ENCODE measurements around the gene CCDC85B.

The CCDC85B gene

DNA sequence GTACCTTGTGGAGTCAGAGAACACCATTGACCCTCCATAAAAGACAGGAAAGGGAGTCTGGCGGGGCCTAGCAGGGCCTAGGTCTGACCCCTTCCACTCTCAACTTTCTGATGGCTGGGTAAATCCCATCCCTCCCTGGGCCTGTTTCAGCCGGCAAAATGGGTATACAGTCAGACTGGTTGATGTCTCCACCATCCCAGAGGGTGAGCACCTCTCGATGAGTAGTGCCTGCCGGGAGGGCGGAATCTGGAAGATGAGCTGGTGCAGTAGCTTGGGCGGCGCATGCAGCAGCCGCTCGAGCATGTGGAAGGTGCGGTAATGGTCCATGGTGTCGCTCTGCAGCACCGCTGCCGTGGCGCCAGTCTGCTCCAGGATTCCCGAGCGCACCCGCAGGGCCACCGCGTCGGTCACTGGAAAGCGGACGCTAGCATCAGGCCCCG lies 2.7 kb upstream of the CCDC85B start:
- DNase-seq: no peak

GRCh38 chr11:65888163-65888814 lies 2.2 kb upstream of the CCDC85B start, which contains the start of gene FIBP:
Gene FIBP (minus strand): TSS chr11:65888471. CDS start chr11:65888418, 53 bp downstream.
- DNase-seq: peak; percentile 96

- no peak for DNase-seq
Observed at GRCh38 chr11:65891219-65892136, 1.0 kb downstream of the CCDC85B start.

- DNase-seq: peak in 1 of 2 donors; percentile 46
Observed at GRCh38 chr11:65892137-65892540, 1.7 kb downstream of the CCDC85B start.

DNA sequence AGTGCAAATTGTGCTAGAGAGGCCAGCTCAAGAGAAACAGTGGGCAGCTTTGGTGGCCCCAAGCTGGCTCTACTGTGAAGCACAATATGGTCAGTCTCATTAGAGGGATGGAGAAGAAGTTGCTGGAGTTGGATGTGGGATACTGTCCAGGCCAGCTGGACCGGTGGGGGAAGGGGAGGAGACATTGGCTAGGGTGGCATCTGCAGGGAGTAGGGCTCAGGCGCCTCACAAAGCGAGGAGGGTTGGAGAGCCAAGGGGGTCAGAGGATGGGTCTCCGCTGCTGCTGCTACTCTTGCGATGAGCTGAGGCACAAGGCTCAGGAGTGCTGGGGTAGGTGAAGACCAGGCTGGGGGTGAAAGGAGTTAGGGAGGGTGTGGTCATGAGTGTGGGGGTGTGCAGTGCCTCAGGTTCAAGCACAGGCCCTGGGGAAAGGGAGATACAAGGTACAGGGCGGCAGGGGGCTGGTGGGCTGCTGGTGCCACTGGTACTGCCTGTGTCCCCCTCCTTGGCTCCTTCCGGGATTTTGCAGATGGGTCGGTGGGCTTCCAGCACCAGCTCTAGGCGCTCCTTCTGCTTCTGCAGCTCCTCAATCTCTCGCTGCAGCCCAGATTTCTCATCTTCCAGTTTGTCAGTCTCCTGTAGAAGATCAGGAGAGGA lies 2.3 kb downstream of the CCDC85B start:
- no peak for DNase-seq

DNA sequence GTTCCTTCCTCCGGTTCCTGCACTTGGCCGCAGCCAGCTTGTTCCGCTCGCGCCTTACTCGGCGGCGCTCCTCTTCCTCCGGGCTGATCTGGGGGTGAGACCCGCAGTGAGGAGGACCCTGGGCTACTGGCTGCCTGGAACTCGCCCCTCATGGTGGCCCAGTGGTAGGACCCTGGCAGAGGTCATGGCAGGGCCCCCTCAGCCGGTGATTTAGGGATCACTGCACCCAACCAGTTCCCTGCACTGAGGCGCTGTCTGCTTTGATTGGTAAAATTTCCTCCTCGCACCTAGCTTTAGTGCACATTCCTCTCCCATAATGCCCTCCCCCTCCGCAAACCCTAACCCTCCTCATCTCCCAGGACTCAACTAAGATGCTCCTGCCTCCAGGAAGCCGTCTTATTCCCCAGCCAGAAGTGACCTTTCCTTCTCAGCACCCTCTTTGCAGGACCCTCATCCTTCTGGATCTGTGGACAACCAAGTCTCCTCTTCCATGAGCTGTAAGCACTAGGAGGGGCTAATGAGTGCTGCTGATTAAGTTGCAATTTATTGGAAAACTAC lies 3.6 kb downstream of the CCDC85B start:
- DNase-seq: peak; percentile 47 to 51

DNA sequence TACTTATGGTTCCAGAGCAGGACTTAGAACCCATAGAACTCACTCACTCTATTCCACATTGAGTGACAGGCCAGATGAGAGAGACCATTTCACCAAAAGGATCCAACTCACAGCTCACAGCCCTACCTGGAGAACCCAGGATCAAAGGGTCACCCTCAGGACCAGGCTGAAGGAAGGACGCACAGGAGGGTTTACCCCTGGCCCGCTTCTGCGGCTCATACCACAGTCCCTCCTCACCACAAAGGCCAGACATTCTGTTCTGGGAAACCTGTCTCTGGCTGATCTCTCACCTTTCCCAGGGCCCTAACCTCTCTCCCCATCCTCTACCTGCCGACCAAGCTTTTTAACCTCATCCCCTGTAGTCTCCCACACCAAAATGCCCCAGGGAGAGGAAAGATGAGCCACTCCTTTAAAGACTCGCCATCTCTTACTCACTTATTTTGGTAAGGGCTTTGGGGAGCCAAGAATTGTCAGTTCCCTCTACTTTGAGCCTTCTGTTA lies 5.1 kb downstream of the CCDC85B start:
- DNase-seq: no peak

DNA sequence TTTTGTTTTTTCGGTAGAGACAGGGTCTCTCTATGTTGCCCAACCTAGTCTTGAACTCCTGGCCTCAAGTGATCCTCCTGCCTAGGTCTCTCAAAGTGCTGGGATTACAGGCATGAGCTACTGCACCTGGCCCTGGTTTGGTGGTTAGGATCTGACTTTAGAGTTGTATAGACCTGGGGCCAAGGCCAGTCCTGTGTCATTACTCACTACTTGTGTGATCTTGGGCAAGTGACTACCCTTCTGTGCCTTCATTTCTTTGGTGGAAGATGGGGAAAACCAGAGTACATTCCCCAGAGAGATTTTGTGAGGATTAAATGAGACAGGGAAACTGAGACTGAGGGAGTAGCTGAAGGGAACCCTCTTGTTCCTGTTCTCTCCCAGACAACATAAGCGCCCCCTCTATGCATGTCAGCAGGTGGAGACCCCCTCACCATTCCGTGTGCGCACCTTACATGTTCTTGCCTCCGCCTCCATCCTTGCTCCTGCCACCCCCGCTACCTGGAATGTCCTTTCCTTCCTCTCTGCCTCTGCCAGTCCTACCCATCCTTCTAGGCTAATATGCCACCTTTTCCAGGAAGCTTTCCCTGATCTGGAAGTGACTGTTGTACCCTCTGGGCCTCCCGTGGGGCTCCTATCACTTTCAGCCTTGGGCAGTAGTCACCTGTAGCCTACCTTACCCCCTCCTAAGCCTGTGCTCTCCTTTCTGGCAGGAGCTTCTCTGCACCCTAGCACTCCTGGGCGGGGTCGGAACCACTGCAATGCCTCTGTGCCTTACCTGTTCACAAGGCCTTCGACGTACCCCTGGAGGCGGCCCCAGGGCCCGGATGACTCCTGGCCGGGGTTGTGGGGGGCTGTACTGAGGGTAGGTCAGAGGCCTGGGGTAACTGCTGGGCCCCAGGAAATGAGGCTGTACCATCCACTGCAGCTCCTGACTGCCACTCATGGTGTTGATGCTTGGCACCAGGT lies 5.8 kb downstream of the CCDC85B start:
- DNase-seq: no peak

- no peak for DNase-seq
Observed at GRCh38 chr11:65897020-65897471, 6.6 kb downstream of the CCDC85B start.

DNA sequence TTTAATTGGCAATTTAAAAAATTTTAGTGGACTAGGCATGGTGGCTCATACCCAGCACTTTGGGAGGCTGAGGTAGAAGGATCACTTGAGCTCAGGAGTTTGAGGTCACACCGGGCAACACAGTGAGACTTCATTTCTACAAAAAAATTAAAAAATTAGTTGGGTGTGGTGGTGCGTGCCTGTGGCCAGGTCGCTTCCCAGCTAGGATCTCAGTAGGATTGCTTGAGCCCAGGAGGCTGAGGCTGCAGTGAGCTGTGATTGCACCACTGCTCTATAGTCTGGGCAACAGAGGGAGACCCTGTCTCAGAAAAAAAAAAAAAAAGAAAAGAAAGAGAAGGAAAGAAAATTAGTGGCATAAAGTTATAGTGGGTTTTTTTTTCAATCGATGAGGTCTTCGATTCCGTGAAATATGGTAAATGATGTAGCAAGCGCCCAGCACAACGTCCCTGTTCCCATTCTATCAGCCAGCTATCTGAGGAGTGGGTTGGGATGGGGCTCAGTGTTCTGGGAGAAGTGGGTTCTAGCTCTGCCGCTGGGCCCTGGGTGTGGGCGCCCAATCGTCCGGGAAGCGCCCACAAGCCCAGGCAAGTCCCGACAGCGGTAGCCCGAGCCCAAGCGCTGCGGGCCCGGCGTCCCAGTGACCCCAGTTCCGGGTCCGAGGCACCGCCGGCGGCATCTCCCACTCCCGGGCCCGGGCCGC lies 8.3 kb downstream of the CCDC85B start:
- DNase-seq: no peak

DNA sequence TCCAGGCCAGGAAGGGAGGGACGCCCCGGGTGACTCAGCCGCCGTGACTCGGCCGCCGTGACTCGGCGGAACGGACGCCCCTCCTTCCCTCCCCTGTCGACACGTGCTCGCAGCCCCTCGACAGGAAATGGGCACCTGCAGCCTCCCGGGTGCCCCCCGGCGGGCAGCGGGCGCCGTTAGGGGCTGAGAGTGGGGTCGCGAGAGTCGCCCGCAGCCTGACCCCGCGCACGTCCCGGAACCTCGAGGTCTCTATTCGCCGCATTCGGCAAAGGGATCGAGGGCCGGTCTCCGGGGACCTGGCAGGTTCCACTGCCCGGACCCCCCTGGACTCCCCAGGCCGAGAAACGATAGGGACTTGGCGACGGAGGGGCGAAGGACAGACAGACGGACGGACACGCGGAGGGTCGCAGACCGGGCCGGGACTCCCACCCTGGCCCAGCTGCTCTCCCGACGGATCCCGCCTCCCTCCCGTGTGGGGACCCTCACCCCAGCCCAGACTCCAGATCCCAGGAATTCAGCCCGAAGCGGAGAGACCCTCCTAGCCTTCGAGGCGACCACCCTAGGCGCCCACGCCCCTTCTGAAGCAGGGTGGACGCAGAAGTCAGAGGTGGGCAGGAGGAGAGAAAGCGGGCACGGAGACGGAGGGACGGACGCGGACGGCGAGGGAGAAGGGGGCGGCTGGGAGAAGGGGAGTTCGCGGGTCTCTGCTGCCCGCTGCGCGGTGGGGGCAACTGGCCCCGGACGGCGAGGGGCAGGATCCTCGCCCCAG lies 9.1 kb downstream of the CCDC85B start:
- DNase-seq: peak; percentile 54 to 66

DNA sequence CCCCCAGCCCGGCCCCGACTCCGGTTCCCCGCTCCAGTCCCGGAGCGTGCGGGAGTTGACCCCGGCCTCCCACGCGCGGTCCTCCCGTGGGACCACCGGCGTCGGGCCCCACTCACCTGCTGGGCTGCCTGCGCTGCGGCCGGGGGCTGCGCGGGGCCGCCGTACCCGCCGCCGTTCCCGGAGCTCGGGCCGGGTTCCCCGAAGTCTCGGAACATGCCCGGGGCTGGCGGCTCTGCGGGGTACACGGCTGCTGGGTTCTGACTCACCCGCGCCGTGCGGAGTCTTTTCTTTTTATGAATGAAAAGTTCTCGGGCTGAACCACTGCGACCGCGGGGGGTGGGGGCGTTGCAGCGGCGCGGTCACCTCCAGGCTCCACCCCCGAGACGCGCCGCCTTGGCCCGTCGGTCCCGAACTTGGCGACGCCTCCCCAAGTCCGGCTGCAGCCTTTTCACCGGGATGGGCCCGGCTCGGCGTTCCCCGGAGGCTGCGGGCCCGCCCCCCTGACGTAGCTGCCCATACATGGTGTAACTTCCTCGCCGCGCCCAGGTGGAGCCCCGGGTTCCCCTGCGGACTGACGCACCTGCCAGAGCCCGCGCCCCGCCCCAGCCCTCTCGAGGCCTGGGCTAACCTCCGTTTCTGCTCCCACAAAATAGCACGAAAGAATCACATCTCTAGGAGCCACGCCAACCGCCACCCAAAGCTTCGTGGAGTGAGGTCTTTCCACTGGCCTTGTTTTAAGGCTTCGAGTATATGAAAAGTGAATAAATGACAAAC lies 9.8 kb downstream of the CCDC85B start, which contains the start of gene FOSL1:
Gene FOSL1, minus strand, starts transcription at position 264 of the 774 bp plus-strand sequence. Its CDS starts 49 bp downstream, at position 215.
- DNase-seq: peak; percentile 97

DNA sequence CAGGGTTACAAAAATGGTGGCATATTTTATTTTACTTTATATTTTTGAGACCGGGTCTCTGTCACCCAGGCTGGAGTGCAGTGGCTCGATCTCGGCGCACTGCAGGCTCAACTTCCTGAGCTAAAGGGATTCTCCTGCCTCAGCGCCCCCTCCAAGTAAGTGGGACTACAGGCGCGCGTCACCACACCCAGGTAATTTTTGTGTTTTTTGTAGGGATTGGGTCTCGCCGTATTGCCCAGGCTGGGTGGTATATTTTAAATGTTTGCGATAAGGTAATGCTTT lies 10.4 kb downstream of the CCDC85B start:
- no peak for DNase-seq

DNA sequence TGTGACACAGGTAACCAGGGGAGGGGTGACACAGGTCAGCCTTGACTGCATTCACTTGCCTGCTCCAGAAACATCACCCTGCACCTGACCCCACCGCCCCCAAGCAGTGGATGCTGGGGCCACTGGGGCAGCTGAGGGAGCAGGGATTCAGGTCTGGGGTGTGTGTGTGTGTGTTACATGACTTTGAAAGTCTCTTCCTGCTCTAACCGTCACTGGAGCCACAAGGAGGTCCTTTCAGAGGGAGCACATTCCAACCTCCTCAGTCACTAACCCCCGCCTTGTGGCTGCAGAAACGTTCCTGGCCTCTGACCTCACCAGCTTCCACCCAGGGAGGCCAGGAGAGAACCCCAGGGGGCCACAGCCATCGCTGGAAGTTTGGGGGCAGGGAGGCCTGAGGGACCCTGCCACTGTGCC lies 12.6 kb downstream of the CCDC85B start:
- DNase-seq: no peak

GRCh38 chr11:65903715-65904114 lies 13.2 kb downstream of the CCDC85B start:
- DNase-seq: no peak

- no peak for DNase-seq
Observed at GRCh38 chr11:65906602-65907001, 16.1 kb downstream of the CCDC85B start.

GRCh38 chr11:65907878-65908277 lies 17.4 kb downstream of the CCDC85B start:
- no peak for DNase-seq

GRCh38 chr11:65911682-65912568 lies 21.5 kb downstream of the CCDC85B start:
- DNase-seq: no peak
